ENCODE measurements around the gene UBE2D1. TPM values are rescaled to one million over a fixed set of nuclear protein-coding genes. Genes with fewer than 3 reads are reported as not detected.

Gene UBE2D1
- total and polyA plus RNA-seq, 7 donors: 11.5 to 21.9 (median 19.6) TPM

- intact Hi-C loops (cut with DNase I): no loop called here
- Histone ChIP-seq H3K4me3 (no peak overlapping the region), H3K27me3 (peaks cover 0 to 7% (median 0%) of the 10 kb centered on the region in 3 donors), H3K4me1 (peaks cover 0 to 15% (median 12%) of the 10 kb centered on the region in 4 donors), H3K9me3 (no peaks in the 10 kb centered on the region), H3K36me3 (no peaks in the 10 kb centered on the region), H3K27ac (no peak overlapping the region)
- DNase-seq: no peak
- TF ChIP-seq POLR2AphosphoS5 (IDR thresholded peaks at IDR 0.05) (no peak), CTCF (IDR thresholded peaks at IDR 0.05) (no peak), EP300 (IDR thresholded peaks at IDR 0.05) (no peak), POLR2A (IDR thresholded peaks at IDR 0.05) (no peak)
- 88 to 95% methylated on average over 2 of the region's 2 CpGs for WGBS, 2 donors
Measured at GRCh38 chr10:58331646-58332045, 3.2 kb upstream of the UBE2D1 start.

GRCh38 chr10:58335306-58336005, 650 bp downstream of the UBE2D1 start:
- H3K4me1 ChIP-seq: peaks cover 0 to 28% (median 15%) of the 10 kb centered on the region in 4 donors
- TF ChIP-seq POLR2A (IDR thresholded peaks at IDR 0.05) (no peak), POLR2AphosphoS5 (IDR thresholded peaks at IDR 0.05) (peak in 1 of 4 donors; percentile 7), EP300 (IDR thresholded peaks at IDR 0.05) (no peak), CTCF (IDR thresholded peaks at IDR 0.05) (no peak)
- peak; percentile 70 for DNase-seq
- H3K27ac ChIP-seq: peak overlapping the region; percentile 85 to 91 (median 86)
- no peaks in the 10 kb centered on the region for H3K36me3 ChIP-seq
- H3K9me3 ChIP-seq: no peaks in the 10 kb centered on the region
- H3K4me3 ChIP-seq: peak overlapping the region; percentile 72 to 98 (median 92)
- intact Hi-C loops (cut with DNase I): loop anchor here (2.0 kb wide), 1 partner anchor 49 kb away; the partner anchor contains the start of gene TFAM
- 1 to 4% methylated on average over 37 of the region's 37 CpGs for WGBS, 2 donors
- no peaks in the 10 kb centered on the region for H3K27me3 ChIP-seq

- Histone ChIP-seq H3K27me3 (no peaks in the 10 kb centered on the region), H3K27ac (peak overlapping the region in 1 of 4 donors; percentile 86), H3K36me3 (no peaks in the 10 kb centered on the region), H3K4me3 (peak overlapping the region in 1 of 4 donors; percentile 98), H3K4me1 (peaks cover 0 to 33% (median 15%) of the 10 kb centered on the region in 4 donors), H3K9me3 (no peaks in the 10 kb centered on the region)
- intact Hi-C loops (cut with DNase I): no loop called here
- 79 to 92% methylated on average over 4 of the region's 4 CpGs for WGBS, 2 donors
- no peak for DNase-seq
- TF ChIP-seq EP300 (IDR thresholded peaks at IDR 0.05) (no peak), POLR2AphosphoS5 (IDR thresholded peaks at IDR 0.05) (no peak), POLR2A (IDR thresholded peaks at IDR 0.05) (no peak), CTCF (IDR thresholded peaks at IDR 0.05) (no peak)
Measured at GRCh38 chr10:58336242-58336641, 1.4 kb downstream of the UBE2D1 start.

GRCh38 chr10:58341422-58341821, 6.6 kb downstream of the UBE2D1 start:
- Histone ChIP-seq H3K4me3 (no peak overlapping the region), H3K36me3 (no peaks in the 10 kb centered on the region)
- WGBS, 2 donors: 70 to 89% methylated on average over 4 of the region's 4 CpGs

More at GRCh38 chr10:58341422-58341821, 6.6 kb downstream of the UBE2D1 start:
- no peak for DNase-seq
- Histone ChIP-seq H3K27ac (no peak overlapping the region), H3K4me1 (peaks cover 0 to 26% (median 4%) of the 10 kb centered on the region in 4 donors), H3K27me3 (no peaks in the 10 kb centered on the region), H3K9me3 (no peaks in the 10 kb centered on the region)
- TF ChIP-seq CTCF (IDR thresholded peaks at IDR 0.05) (no peak), POLR2A (IDR thresholded peaks at IDR 0.05) (no peak), EP300 (IDR thresholded peaks at IDR 0.05) (no peak), POLR2AphosphoS5 (IDR thresholded peaks at IDR 0.05) (no peak)
- intact Hi-C loops (cut with DNase I): no loop called here

Data from sigmoid colon (tissue), 7 donors.